WTC11 (cell line): Measurements from ENCODE around the gene PKMYT1.

Experiments
- E2F4 ChIP-seq: sonication (generic); formaldehyde crosslinking; IDR thresholded peaks from 2 replicates; pipeline ENCODE4 v1.8.1; 2022; ENCODE audit warnings: low read depth, mild to moderate bottlenecking, moderate library complexity, missing genetic modification reagents, borderline replicate concordance
- ESRRA ChIP-seq: sonication (generic); formaldehyde crosslinking; IDR thresholded peaks from 2 replicates; pipeline ENCODE4 v1.8.1; 2022; ENCODE audit warnings: mild to moderate bottlenecking, missing genetic modification reagents, borderline replicate concordance
- FOXP4 ChIP-seq: sonication (generic); formaldehyde crosslinking; IDR thresholded peaks from 2 replicates; pipeline ENCODE4 v1.8.0; 2022; ENCODE audit warnings: mild to moderate bottlenecking, missing genetic modification reagents
- NR2C2 ChIP-seq: sonication (generic); formaldehyde crosslinking; IDR thresholded peaks from 2 replicates; pipeline ENCODE4 v1.8.0; 2022; ENCODE audit warnings: mild to moderate bottlenecking, missing genetic modification reagents
- SP1 ChIP-seq: sonication (generic); formaldehyde crosslinking; conservative IDR thresholded peaks from 2 replicates; pipeline ENCODE4 v1.8.1; 2022; ENCODE audit warnings: missing genetic modification reagents
- USF2 ChIP-seq: sonication (generic); formaldehyde crosslinking; IDR thresholded peaks from 2 replicates; pipeline ENCODE4 v1.8.1; 2023; ENCODE audit warnings: mild to moderate bottlenecking, missing genetic modification reagents, moderate library complexity
- ZBTB21 ChIP-seq: sonication (generic); formaldehyde crosslinking; IDR thresholded peaks from 2 replicates; pipeline ENCODE4 v1.8.1; 2023; ENCODE audit warnings: mild to moderate bottlenecking, missing genetic modification reagents, borderline replicate concordance
- TF ChIP-seq, protein P1 (sequence below): fragments of 200-600 bp; IDR thresholded peaks from 2 replicates; pipeline ENCODE4 v1.8.0; 2022; ENCODE audit warnings: antibody characterized with exemption
- TF ChIP-seq, protein P2 (sequence below): fragments of 250-450 bp; sonication (Bioruptor Pico); IDR thresholded peaks from 2 replicates; pipeline ENCODE4 v1.9.0; 2021; ENCODE audit warnings: moderate library complexity, mild to moderate bottlenecking, inconsistent platforms, borderline replicate concordance
- TF ChIP-seq, protein P3 (sequence below): sonication (generic); formaldehyde crosslinking; IDR thresholded peaks from 2 replicates; pipeline ENCODE4 v1.8.1; 2022; ENCODE audit warnings: missing genetic modification reagents, borderline replicate concordance
- TF ChIP-seq, protein P4 (sequence below): sonication (generic); formaldehyde crosslinking; IDR thresholded peaks from 2 replicates; pipeline ENCODE4 v1.8.0; 2022; ENCODE audit warnings: mild to moderate bottlenecking, missing genetic modification reagents

- TF ChIP-seq, protein P1, sequence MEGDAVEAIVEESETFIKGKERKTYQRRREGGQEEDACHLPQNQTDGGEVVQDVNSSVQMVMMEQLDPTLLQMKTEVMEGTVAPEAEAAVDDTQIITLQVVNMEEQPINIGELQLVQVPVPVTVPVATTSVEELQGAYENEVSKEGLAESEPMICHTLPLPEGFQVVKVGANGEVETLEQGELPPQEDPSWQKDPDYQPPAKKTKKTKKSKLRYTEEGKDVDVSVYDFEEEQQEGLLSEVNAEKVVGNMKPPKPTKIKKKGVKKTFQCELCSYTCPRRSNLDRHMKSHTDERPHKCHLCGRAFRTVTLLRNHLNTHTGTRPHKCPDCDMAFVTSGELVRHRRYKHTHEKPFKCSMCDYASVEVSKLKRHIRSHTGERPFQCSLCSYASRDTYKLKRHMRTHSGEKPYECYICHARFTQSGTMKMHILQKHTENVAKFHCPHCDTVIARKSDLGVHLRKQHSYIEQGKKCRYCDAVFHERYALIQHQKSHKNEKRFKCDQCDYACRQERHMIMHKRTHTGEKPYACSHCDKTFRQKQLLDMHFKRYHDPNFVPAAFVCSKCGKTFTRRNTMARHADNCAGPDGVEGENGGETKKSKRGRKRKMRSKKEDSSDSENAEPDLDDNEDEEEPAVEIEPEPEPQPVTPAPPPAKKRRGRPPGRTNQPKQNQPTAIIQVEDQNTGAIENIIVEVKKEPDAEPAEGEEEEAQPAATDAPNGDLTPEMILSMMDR, result no peak
- TF ChIP-seq SP1 (CRISPR knock-in tag), result no peak
- no peak for TF ChIP-seq USF2 (CRISPR knock-in tag)
- TF ChIP-seq, protein P2, sequence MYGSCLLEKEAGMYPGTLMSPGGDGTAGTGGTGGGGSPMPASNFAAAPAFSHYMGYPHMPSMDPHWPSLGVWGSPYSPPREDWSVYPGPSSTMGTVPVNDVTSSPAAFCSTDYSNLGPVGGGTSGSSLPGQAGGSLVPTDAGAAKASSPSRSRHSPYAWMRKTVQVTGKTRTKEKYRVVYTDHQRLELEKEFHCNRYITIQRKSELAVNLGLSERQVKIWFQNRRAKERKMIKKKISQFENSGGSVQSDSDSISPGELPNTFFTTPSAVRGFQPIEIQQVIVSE, result no peak
- TF ChIP-seq FOXP4 (CRISPR knock-in tag), result no peak
- TF ChIP-seq, protein P3, sequence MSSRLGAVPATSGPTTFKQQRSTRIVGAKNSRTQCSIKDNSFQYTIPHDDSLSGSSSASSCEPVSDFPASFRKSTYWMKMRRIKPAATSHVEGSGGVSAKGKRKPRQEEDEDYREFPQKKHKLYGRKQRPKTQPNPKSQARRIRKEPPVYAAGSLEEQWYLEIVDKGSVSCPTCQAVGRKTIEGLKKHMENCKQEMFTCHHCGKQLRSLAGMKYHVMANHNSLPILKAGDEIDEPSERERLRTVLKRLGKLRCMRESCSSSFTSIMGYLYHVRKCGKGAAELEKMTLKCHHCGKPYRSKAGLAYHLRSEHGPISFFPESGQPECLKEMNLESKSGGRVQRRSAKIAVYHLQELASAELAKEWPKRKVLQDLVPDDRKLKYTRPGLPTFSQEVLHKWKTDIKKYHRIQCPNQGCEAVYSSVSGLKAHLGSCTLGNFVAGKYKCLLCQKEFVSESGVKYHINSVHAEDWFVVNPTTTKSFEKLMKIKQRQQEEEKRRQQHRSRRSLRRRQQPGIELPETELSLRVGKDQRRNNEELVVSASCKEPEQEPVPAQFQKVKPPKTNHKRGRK, result no peak
- no peak for TF ChIP-seq ZBTB21
- TF ChIP-seq, protein P4, sequence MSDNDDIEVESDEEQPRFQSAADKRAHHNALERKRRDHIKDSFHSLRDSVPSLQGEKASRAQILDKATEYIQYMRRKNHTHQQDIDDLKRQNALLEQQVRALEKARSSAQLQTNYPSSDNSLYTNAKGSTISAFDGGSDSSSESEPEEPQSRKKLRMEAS (CRISPR knock-in tag), result no peak
- no peak for TF ChIP-seq E2F4 (CRISPR knock-in tag)
- TF ChIP-seq NR2C2, result no peak
- TF ChIP-seq ESRRA (CRISPR knock-in tag), result no peak
These were observed 26.3 kb downstream of the PKMYT1 start for GRCh38 chr16:2953706-2954627.
